Fibroblast of lung (primary cell): ENCODE results near the gene CEP152.

Source experiments
- CTCF ChIP-seq, 2 donors: IDR thresholded peaks in 1 of 2; conservative IDR thresholded peaks in 1 of 2; 1 replicate in 1 of 2; 2 replicates in 1 of 2; pipeline ENCODE4 v1.5.1; 2011 to 2012; ENCODE audit warnings: low read length in 2 of 2, control low read depth in 1 of 2, inconsistent platforms in 1 of 2, low read depth in 1 of 2, mild to moderate bottlenecking in 1 of 2
- EZH2 ChIP-seq: IDR thresholded peaks from 2 replicates; pipeline ENCODE4 v1.5.1; 2012; ENCODE audit warnings: low read length, control low read depth, mild to moderate bottlenecking; ENCODE audit errors: missing control alignments

- TF ChIP-seq EZH2 (no peak), CTCF (conservative IDR thresholded peaks at IDR 0.05 in 1 of 2, IDR thresholded peaks at IDR 0.05 in 1 of 2; ENCODE audit: low read depth in 1 of 2, low read length in 2 of 2) (no peak)
These were observed 107.3 kb downstream of the CEP152 start for GRCh38 chr15:48703544-48703943.
